OCI-LY7 (cell line): ENCODE measurements around the gene ABCA7. TPM values are rescaled to one million over a fixed set of nuclear protein-coding genes. Genes with fewer than 3 reads are reported as not detected.

ENCODE experiments used
- BruUV-seq: library from RNA; stranded (reverse); fragments of 400-500 nt; replicated peaks from 2 replicates; lab custom pipeline; 2021; lab: Mats Ljungman, UMichigan
- CTCF ChIA-PET: fragments of 300-600 bp; sonication (Branson Sonifier 250); formaldehyde crosslinking; loops from one replicate; lab custom pipeline; 2022; ENCODE audit warnings: antibody characterized with exemption; ENCODE audit not compliant: unreplicated experiment; lab: Charles Lee
- POLR2A ChIA-PET: fragments of 300-600 bp; sonication (Branson Sonifier 250); formaldehyde crosslinking; loops from one replicate; lab custom pipeline; 2022; ENCODE audit warnings: antibody characterized with exemption; lab: Charles Lee
- DNase-seq: peaks from one replicate; pipeline ENCODE4 v3.0.0-alpha.2; 2015; ENCODE audit warnings: low spot score
- H2AFZ ChIP-seq: fragments of 200-600 bp; sonication (generic), shearing (Covaris generic); 2 replicates; pipeline ENCODE4 v1.6.1; 2014; ENCODE audit warnings: mild to moderate bottlenecking, antibody characterized with exemption, low read length, moderate library complexity
- H3K27ac ChIP-seq: fragments of 200-600 bp; sonication (generic); 2 replicates; pipeline ENCODE4 v1.5.1; 2014; ENCODE audit warnings: mixed run types, low read depth, mild to moderate bottlenecking, moderate library complexity, low read length, inconsistent platforms; ENCODE audit not compliant: poor library complexity, severe bottlenecking
- H3K36me3 ChIP-seq: fragments of 200-600 bp; sonication (generic); 2 replicates; pipeline ENCODE4 v1.6.1; 2014; ENCODE audit warnings: mild to moderate bottlenecking, antibody characterized with exemption, low read length, moderate library complexity, mixed read lengths; ENCODE audit not compliant: insufficient read depth
- H3K4me1 ChIP-seq: fragments of 200-600 bp; sonication (generic); 2 replicates; pipeline ENCODE4 v1.5.1; 2014; ENCODE audit warnings: mild to moderate bottlenecking, low read length; ENCODE audit not compliant: insufficient read depth, poor library complexity, severe bottlenecking
- H3K4me2 ChIP-seq: fragments of 200-600 bp; sonication (generic); 2 replicates; pipeline ENCODE4 v1.6.1; 2014; ENCODE audit warnings: mild to moderate bottlenecking, low read length
- H3K4me3 ChIP-seq: fragments of 200-600 bp; sonication (generic); 2 replicates; pipeline ENCODE4 v1.5.1; 2014; ENCODE audit warnings: mild to moderate bottlenecking, low read depth, low read length; ENCODE audit not compliant: poor library complexity, severe bottlenecking
- H3K79me2 ChIP-seq: fragments of 200-600 bp; sonication (generic); 2 replicates; pipeline ENCODE4 v1.6.1; 2016; ENCODE audit warnings: low read depth, mild to moderate bottlenecking, low read length, moderate library complexity, mixed read lengths; ENCODE audit not compliant: insufficient read depth
- H3K9me2 ChIP-seq: fragments of 200-600 bp; sonication (generic); 2 replicates; pipeline ENCODE4 v1.6.1; 2016; ENCODE audit warnings: mild to moderate bottlenecking, low read length, mixed read lengths; ENCODE audit not compliant: insufficient read depth
- H3K9me3 ChIP-seq: fragments of 200-600 bp; sonication (generic); 2 replicates; pipeline ENCODE4 v1.6.1; 2014; ENCODE audit warnings: mild to moderate bottlenecking, mixed run types, low read length, mixed read lengths
- H4K20me1 ChIP-seq: fragments of 200-600 bp; sonication (generic); 2 replicates; pipeline ENCODE4 v1.6.1; 2014; ENCODE audit warnings: mild to moderate bottlenecking, antibody characterized with exemption, low read length, moderate library complexity, mixed read lengths; ENCODE audit not compliant: insufficient read depth
- CTCF ChIP-seq: fragments of 200-600 bp; sonication (generic); conservative IDR thresholded peaks from 2 replicates; pipeline ENCODE4 v1.5.1; 2014; ENCODE audit warnings: mild to moderate bottlenecking, antibody characterized with exemption, low read length, moderate library complexity, mixed read lengths
- EZH2phosphoT487 ChIP-seq: fragments of 200-600 bp; sonication (generic); IDR thresholded peaks from 2 replicates; pipeline ENCODE4 v1.6.1; 2018; ENCODE audit warnings: low read depth, borderline replicate concordance, mild to moderate bottlenecking, mixed run types, antibody characterized with exemption, low read length, moderate library complexity, mixed read lengths
- intact Hi-C: fragments of 100-400 bp; cut with micrococcal nuclease; formaldehyde crosslinking; loops from one replicate; pipeline ENCODE4 v1.10.0; 2022; ENCODE audit not compliant: unreplicated experiment
- total RNA-seq, 2 experiments: library from RNA; depleted of rRNA in 1 of 2; stranded (reverse); fragments of >200 nt in 1 of 2; shearing (Covaris generic) in 1 of 2; gene quantifications; 2 replicates each; pipeline ENCODE4 v1.2.3, GENCODE V29; 2014 to 2022

Gene ABCA7
- total RNA-seq, 2 experiments from 2014 or later, result 43.3 to 66.6 TPM

- BruUV-seq, result TSS peak; percentile 67
- peak; percentile 71 for DNase-seq
- H2AFZ ChIP-seq, result no peak overlapping the region
- H3K4me3 ChIP-seq, result no peak overlapping the region
- H3K9me3 ChIP-seq, result no peaks in the 10 kb centered on the region
- peaks cover 30% of the 10 kb centered on the region for H3K4me1 ChIP-seq
- POLR2A ChIA-PET, result no interaction called here
- H3K36me3 ChIP-seq, result peaks cover 90% of the 10 kb centered on the region
- H3K9me2 ChIP-seq, result no peaks in the 10 kb centered on the region
- H3K27ac ChIP-seq, result peak overlapping the region; percentile 83
- CTCF ChIA-PET, result no interaction called here
- H3K4me2 ChIP-seq, result peak overlapping the region; percentile 51
- no peaks in the 10 kb centered on the region for H4K20me1 ChIP-seq
- no peak for TF ChIP-seq EZH2phosphoT487
- peak; percentile 45 for TF ChIP-seq CTCF
- peaks cover 2% of the 10 kb centered on the region; the same call in 1 of the 2 replicates for H3K79me2 ChIP-seq
- intact Hi-C loops, result no loop called here
These were observed 48.0 kb downstream of the ABCA7 start for GRCh38 chr19:1087813-1088415.

DNA sequence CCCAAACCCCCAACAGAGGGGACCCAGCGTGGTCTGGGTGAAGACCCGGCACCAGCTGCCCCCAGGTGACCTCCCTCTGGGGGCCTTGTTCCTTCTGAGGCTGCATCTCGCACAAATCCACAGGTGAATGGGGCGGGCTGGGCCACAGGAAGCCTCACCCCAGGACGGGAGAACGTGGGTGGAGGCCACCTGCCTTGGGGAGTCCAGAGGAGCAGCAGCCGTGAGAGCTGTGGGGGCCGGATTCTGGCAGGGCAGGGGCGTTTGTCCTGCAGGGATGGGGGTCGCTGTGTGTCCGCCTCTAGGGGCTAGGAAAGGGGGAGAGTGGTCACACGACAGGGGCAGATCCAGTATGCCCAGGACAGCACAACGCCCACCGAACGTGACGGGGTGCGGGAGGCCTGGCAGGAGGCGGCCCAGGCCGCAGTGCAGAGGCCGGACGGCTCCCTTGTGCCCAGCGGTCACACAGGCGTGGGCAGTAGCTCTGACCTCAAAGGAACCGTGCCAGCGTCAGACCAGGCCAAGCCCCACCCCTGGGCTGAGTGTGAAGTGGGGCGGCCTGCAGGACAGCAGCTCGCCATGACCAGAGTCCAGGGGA, 48.6 kb downstream of the ABCA7 start:
- no peak for DNase-seq
- no peak overlapping the region for H3K4me3 ChIP-seq
- H3K9me2 ChIP-seq, result no peaks in the 10 kb centered on the region
- intact Hi-C loops, result no loop called here
- TF ChIP-seq CTCF, result no peak
- no peak for TF ChIP-seq EZH2phosphoT487
- peaks cover 30% of the 10 kb centered on the region for H3K4me1 ChIP-seq
- H3K9me3 ChIP-seq, result no peaks in the 10 kb centered on the region
- H3K4me2 ChIP-seq, result peak overlapping the region; percentile 51
- ChIA-PET POLR2A (no interaction called here), CTCF (no interaction called here)
- peak overlapping the region; percentile 83 for H3K27ac ChIP-seq
- no peak overlapping the region for H2AFZ ChIP-seq
- peaks cover 90% of the 10 kb centered on the region for H3K36me3 ChIP-seq
- H3K79me2 ChIP-seq, result peaks cover 8% of the 10 kb centered on the region; the same call in 1 of the 2 replicates
- H4K20me1 ChIP-seq, result no peaks in the 10 kb centered on the region
- BruUV-seq, result no TSS peak
